SU-DHL-6 (cell line): ENCODE data around the gene CEP128.

ENCODE experiments used
- H2AFZ ChIP-seq: fragments of 200-600 bp; sonication (generic); 2 replicates; pipeline ENCODE4 v1.6.1; 2014; ENCODE audit warnings: low read depth, mild to moderate bottlenecking, moderate library complexity, mixed read lengths, antibody characterized with exemption, low read length; ENCODE audit not compliant: severe bottlenecking
- H3F3A ChIP-seq: fragments of 200-600 bp; shearing (Covaris generic); 2 replicates; pipeline ENCODE4 v1.6.0; 2016; ENCODE audit warnings: antibody characterized with exemption, mild to moderate bottlenecking; ENCODE audit not compliant: insufficient read depth
- H3K27ac ChIP-seq: fragments of 200-600 bp; sonication (generic); 2 replicates; pipeline ENCODE4 v1.5.1; 2016; ENCODE audit warnings: low read depth, mild to moderate bottlenecking, low read length, moderate library complexity, mixed read lengths
- H3K27me3 ChIP-seq: fragments of 200-600 bp; sonication (generic), shearing (Covaris generic); 2 replicates; pipeline ENCODE4 v1.6.0; 2014; ENCODE audit warnings: mild to moderate bottlenecking, low read length
- H3K36me3 ChIP-seq: fragments of 200-600 bp; sonication (generic); 2 replicates; pipeline ENCODE4 v1.6.1; 2014; ENCODE audit warnings: mild to moderate bottlenecking, low read length, mixed read lengths
- H3K4me2 ChIP-seq: fragments of 300-600, 200-600 bp; shearing (Covaris generic), sonication (generic); 2 replicates; pipeline ENCODE4 v1.6.0; 2014; ENCODE audit warnings: low read length, low read depth, mild to moderate bottlenecking; ENCODE audit not compliant: poor library complexity, severe bottlenecking
- H3K4me3 ChIP-seq: fragments of 200-600 bp; sonication (generic); 2 replicates; pipeline ENCODE4 v1.5.1; 2014; ENCODE audit warnings: antibody characterized with exemption, low read length, mild to moderate bottlenecking, mixed read lengths; ENCODE audit not compliant: insufficient read depth, poor library complexity, severe bottlenecking
- H3K79me2 ChIP-seq: fragments of 200-600 bp; sonication (generic); 2 replicates; pipeline ENCODE4 v1.6.1; 2014; ENCODE audit warnings: mild to moderate bottlenecking, low read length, moderate library complexity; ENCODE audit not compliant: insufficient read depth
- H3K9ac ChIP-seq: fragments of 200-600 bp; sonication (generic); 2 replicates; pipeline ENCODE4 v1.7.0; 2014; ENCODE audit warnings: mild to moderate bottlenecking, low read length
- H3K9me2 ChIP-seq: fragments of 200-600 bp; sonication (generic); replicated peaks from 2 replicates; pipeline ENCODE4 v1.6.1; 2014; ENCODE audit warnings: low read length; ENCODE audit not compliant: insufficient read depth
- H3K9me3 ChIP-seq: fragments of 200-600 bp; sonication (generic); 2 replicates; pipeline ENCODE4 v1.6.1; 2014; ENCODE audit warnings: low read length, mixed read lengths; ENCODE audit not compliant: insufficient read depth
- H4K20me1 ChIP-seq: fragments of 200-600 bp; sonication (generic); 2 replicates; pipeline ENCODE4 v1.6.1; 2014; ENCODE audit warnings: low read depth, mild to moderate bottlenecking, antibody characterized with exemption, low read length, moderate library complexity, mixed read lengths
- EZH2phosphoT487 ChIP-seq: fragments of 200-600 bp; sonication (generic), shearing (Covaris generic); conservative IDR thresholded peaks from 2 replicates; pipeline ENCODE4 v1.6.1; 2018; ENCODE audit warnings: mild to moderate bottlenecking, antibody characterized with exemption, low read length, moderate library complexity, mixed read lengths
- TF ChIP-seq, protein P1 (sequence below): fragments of 200-600 bp; sonication (generic); IDR thresholded peaks from one replicate; pipeline ENCODE4 v1.5.1; 2017; ENCODE audit warnings: antibody characterized with exemption, mild to moderate bottlenecking, low read length, moderate library complexity; ENCODE audit not compliant: insufficient read depth, poor library complexity, severe bottlenecking

CEP128 gene

DNA sequence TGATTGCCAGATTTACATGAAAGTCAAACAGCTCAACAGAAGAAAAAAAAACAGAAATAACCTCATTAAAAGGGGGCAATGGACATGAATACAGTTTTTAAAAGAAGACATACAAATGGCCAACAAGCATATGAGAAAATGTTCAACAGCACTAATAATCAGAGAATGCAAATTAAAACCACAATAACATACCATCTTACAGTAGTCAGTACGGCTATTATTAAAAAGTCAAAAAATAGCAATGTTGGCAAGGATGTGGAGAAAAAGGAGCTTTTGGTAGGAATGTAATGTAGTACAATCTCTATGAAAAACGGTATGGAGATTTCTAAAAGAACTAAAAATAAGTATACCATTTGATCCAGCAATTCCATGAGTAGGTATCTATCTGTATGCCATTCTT lies 272.1 kb downstream of the CEP128 start:
- no peaks in the 10 kb centered on the region for H3K9me2 ChIP-seq
- TF ChIP-seq, protein P1, sequence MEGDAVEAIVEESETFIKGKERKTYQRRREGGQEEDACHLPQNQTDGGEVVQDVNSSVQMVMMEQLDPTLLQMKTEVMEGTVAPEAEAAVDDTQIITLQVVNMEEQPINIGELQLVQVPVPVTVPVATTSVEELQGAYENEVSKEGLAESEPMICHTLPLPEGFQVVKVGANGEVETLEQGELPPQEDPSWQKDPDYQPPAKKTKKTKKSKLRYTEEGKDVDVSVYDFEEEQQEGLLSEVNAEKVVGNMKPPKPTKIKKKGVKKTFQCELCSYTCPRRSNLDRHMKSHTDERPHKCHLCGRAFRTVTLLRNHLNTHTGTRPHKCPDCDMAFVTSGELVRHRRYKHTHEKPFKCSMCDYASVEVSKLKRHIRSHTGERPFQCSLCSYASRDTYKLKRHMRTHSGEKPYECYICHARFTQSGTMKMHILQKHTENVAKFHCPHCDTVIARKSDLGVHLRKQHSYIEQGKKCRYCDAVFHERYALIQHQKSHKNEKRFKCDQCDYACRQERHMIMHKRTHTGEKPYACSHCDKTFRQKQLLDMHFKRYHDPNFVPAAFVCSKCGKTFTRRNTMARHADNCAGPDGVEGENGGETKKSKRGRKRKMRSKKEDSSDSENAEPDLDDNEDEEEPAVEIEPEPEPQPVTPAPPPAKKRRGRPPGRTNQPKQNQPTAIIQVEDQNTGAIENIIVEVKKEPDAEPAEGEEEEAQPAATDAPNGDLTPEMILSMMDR = no peak
- TF ChIP-seq EZH2phosphoT487 = no peak
- no peaks in the 10 kb centered on the region for H3K36me3 ChIP-seq
- no peaks in the 10 kb centered on the region for H3K27me3 ChIP-seq
- no peak overlapping the region for H3K4me3 ChIP-seq
- no peaks in the 10 kb centered on the region for H4K20me1 ChIP-seq
- H3K27ac ChIP-seq = no peak overlapping the region
- no peaks in the 10 kb centered on the region for H3K9me3 ChIP-seq
- no peak overlapping the region for H3K9ac ChIP-seq
- no peaks in the 10 kb centered on the region for H3F3A ChIP-seq
- H3K79me2 ChIP-seq = no peaks in the 10 kb centered on the region
- H3K4me2 ChIP-seq = no peak overlapping the region
- H2AFZ ChIP-seq = no peak overlapping the region

DNA sequence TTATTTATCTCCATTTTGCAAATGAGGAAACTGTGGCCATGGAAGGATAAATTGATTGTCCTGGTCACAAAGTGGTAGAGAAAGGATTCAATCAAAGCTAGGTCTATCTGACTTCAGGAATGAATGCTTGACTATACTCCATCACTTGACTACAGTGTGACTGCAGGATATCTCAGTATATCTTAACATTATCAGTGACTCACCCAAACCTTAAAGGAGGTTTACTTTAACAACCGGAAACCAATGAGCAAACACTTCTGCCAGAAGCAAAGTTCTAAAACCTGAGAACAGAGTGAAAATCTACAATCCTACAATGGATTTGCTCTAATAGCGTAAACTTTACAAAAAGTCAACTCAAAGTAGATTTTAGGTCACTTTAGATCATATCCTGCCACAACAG lies 277.0 kb downstream of the CEP128 start:
- TF ChIP-seq, protein P1 = no peak
- TF ChIP-seq EZH2phosphoT487 = no peak
- Histone ChIP-seq H3K9ac (no peak overlapping the region), H3K4me3 (no peak overlapping the region), H3K79me2 (no peaks in the 10 kb centered on the region), H3F3A (no peaks in the 10 kb centered on the region), H3K9me3 (no peaks in the 10 kb centered on the region), H3K27me3 (no peaks in the 10 kb centered on the region), H4K20me1 (no peaks in the 10 kb centered on the region), H2AFZ (no peak overlapping the region), H3K36me3 (no peaks in the 10 kb centered on the region), H3K27ac (no peak overlapping the region), H3K4me2 (no peak overlapping the region), H3K9me2 (no peaks in the 10 kb centered on the region)

DNA sequence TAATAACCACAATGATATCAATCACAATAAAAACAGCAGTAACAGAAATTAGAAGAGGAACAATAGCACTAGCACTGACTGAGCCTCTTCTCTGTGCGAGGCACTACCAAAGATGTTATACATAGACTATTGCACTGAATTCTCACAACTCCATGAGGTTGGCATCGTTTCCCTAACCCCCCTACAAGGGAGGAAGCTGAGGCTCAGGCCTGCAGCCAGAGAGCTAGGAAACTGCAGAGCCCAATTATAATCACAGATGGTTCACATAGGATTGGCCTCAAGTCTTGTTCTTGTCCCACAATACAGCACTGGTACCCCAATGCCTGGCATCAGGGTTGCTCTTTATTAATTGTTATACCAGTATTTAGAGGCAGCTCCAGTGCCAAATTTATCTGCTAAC lies 278.0 kb downstream of the CEP128 start:
- no peaks in the 10 kb centered on the region for H3F3A ChIP-seq
- H3K4me2 ChIP-seq = no peak overlapping the region
- no peaks in the 10 kb centered on the region for H3K79me2 ChIP-seq
- no peaks in the 10 kb centered on the region for H3K27me3 ChIP-seq
- no peak overlapping the region for H2AFZ ChIP-seq
- H3K4me3 ChIP-seq = no peak overlapping the region
- no peaks in the 10 kb centered on the region for H4K20me1 ChIP-seq
- TF ChIP-seq EZH2phosphoT487 = no peak
- TF ChIP-seq, protein P1 = no peak
- H3K27ac ChIP-seq = no peak overlapping the region
- H3K36me3 ChIP-seq = no peaks in the 10 kb centered on the region
- no peaks in the 10 kb centered on the region for H3K9me2 ChIP-seq
- no peaks in the 10 kb centered on the region for H3K9me3 ChIP-seq
- H3K9ac ChIP-seq = no peak overlapping the region

DNA sequence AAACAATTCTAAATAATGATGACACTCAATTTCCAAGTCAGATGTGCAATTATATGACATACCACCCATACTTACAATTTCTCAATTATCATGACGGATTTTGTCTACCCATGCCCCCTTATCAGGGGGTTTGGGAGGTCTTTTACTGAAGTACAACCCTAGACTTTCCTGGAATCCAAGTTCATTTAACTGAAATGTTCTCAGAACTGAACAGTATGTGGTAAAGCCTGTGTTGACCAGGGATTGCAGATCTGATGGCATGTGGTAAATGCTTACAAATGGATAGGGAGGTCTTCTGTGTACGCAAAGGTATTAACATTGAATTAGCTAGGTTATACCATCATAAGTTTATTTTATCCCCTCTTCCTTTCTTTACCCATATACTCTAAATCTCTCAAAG lies 281.8 kb downstream of the CEP128 start:
- Histone ChIP-seq H3F3A (no peaks in the 10 kb centered on the region), H3K27me3 (no peaks in the 10 kb centered on the region), H3K4me2 (no peak overlapping the region), H3K9me2 (no peaks in the 10 kb centered on the region), H2AFZ (no peak overlapping the region), H3K36me3 (no peaks in the 10 kb centered on the region), H4K20me1 (no peaks in the 10 kb centered on the region), H3K9ac (no peak overlapping the region), H3K27ac (no peak overlapping the region), H3K9me3 (no peaks in the 10 kb centered on the region), H3K4me3 (no peak overlapping the region), H3K79me2 (no peaks in the 10 kb centered on the region)
- TF ChIP-seq, protein P1 = no peak
